Measurements from ENCODE around the gene NDUFAF8.

DNA sequence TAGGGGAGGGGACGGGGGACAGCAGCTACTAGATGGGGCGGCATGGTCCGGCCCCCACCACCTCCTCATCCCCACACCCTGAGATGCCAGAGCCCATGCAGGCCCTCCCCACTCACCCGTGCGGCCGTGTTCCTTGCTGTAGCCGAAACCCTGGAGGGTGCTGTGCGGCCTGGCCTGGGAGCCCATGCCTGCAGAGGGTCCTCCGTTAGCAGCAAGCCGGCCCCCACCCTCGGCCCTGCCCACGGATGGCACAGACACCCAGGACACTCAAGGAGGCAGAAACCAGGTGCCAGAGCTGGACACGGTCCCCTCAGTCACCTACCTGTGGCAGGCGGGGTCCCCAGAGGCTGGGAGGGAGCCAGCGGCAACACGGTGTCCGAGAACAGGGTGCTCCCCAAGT, 5.8 kb upstream of the NDUFAF8 start:
- TF ChIP-seq CBX3 (IDR thresholded peaks at IDR 0.05; ENCODE audit: low read depth): no peak
- TF ChIP-seq SRF (IDR thresholded peaks at IDR 0.05; ENCODE audit: low read depth): no peak
- TF ChIP-seq POLR2AphosphoS5 (IDR thresholded peaks at IDR 0.05; ENCODE audit: low read depth, low read length): no peak
- TF ChIP-seq, protein P1, sequence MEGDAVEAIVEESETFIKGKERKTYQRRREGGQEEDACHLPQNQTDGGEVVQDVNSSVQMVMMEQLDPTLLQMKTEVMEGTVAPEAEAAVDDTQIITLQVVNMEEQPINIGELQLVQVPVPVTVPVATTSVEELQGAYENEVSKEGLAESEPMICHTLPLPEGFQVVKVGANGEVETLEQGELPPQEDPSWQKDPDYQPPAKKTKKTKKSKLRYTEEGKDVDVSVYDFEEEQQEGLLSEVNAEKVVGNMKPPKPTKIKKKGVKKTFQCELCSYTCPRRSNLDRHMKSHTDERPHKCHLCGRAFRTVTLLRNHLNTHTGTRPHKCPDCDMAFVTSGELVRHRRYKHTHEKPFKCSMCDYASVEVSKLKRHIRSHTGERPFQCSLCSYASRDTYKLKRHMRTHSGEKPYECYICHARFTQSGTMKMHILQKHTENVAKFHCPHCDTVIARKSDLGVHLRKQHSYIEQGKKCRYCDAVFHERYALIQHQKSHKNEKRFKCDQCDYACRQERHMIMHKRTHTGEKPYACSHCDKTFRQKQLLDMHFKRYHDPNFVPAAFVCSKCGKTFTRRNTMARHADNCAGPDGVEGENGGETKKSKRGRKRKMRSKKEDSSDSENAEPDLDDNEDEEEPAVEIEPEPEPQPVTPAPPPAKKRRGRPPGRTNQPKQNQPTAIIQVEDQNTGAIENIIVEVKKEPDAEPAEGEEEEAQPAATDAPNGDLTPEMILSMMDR (IDR thresholded peaks at IDR 0.05 in 2 of 3, conservative IDR thresholded peaks at IDR 0.05 in 1 of 3; ENCODE audit: borderline replicate concordance in 1 of 3, insufficient read depth in 1 of 3, low read depth in 2 of 3, low read length in 2 of 3): no peak
- TF ChIP-seq RAD21 (IDR thresholded peaks at IDR 0.05; ENCODE audit: low read depth): no peak
- TF ChIP-seq, protein P2, sequence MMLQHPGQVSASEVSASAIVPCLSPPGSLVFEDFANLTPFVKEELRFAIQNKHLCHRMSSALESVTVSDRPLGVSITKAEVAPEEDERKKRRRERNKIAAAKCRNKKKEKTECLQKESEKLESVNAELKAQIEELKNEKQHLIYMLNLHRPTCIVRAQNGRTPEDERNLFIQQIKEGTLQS (IDR thresholded peaks at IDR 0.05): no peak
- no peak for TF ChIP-seq POLR2A (IDR thresholded peaks at IDR 0.05; ENCODE audit: borderline replicate concordance, extremely low read depth, insufficient read depth, insufficient read length)
- no peak for TF ChIP-seq EZH2 (IDR thresholded peaks at IDR 0.05)
- no peak for TF ChIP-seq YY1 (IDR thresholded peaks at IDR 0.05; ENCODE audit: extremely low read depth, insufficient replicate concordance, low read depth, low read length)
- TF ChIP-seq EZH2phosphoT487 (IDR thresholded peaks at IDR 0.05; ENCODE audit: borderline replicate concordance): no peak

Measured in HCT116 (cell line).